Panc1 (cell line): Measurements from ENCODE around the gene SLC7A9.

Experiments used
- CTCF ChIP-seq: fragments of 450-650 bp; IDR thresholded peaks from 2 replicates; pipeline ENCODE4 v1.5.1; 2017; ENCODE audit warnings: mild to moderate bottlenecking
- POLR2AphosphoS5 ChIP-seq: IDR thresholded peaks from 2 replicates; pipeline ENCODE4 v1.6.1; 2012; ENCODE audit warnings: mild to moderate bottlenecking, low read depth, low read length, moderate library complexity
- REST ChIP-seq, 2 experiments: IDR thresholded peaks; 2 replicates each; pipeline ENCODE4 v1.6.1; 2011 to 2012; ENCODE audit warnings: low read depth in 2 of 2, control low read depth in 1 of 2, low read length in 1 of 2, mild to moderate bottlenecking in 1 of 2, moderate library complexity in 1 of 2; ENCODE audit not compliant: insufficient read depth in 1 of 2
- SIN3A ChIP-seq: IDR thresholded peaks from 2 replicates; pipeline ENCODE4 v1.6.1; 2012; ENCODE audit warnings: low read depth, mild to moderate bottlenecking, low read length, moderate library complexity, borderline replicate concordance; ENCODE audit not compliant: insufficient read depth
- TCF7L2 ChIP-seq: IDR thresholded peaks from 2 replicates; pipeline ENCODE4 v1.6.1; 2011; ENCODE audit warnings: mild to moderate bottlenecking, low read depth, low read length, inconsistent platforms

- no peak for TF ChIP-seq CTCF
- TF ChIP-seq SIN3A = no peak
- TF ChIP-seq REST (IDR thresholded peaks at IDR 0.05; ENCODE audit: insufficient read depth in 1 of 2, low read depth in 2 of 2, low read length in 1 of 2) = no peak
- no peak for TF ChIP-seq POLR2AphosphoS5
- TF ChIP-seq TCF7L2 = no peak
Observed at GRCh38 chr19:32823747-32824102, 45.8 kb downstream of the SLC7A9 start.
